NAMALWA (cell line): ENCODE data around the gene STAM.
"Not testable (repeated sequence)": the region's sequence is repeated elsewhere in the genome, so short reads cannot be mapped to it uniquely, and the experiment has no call there.

ENCODE experiments used
- DNase-seq: peaks from one replicate; pipeline ENCODE4 v3.0.0-alpha.2; 2015; ENCODE audit warnings: low spot score

STAM gene

DNA sequence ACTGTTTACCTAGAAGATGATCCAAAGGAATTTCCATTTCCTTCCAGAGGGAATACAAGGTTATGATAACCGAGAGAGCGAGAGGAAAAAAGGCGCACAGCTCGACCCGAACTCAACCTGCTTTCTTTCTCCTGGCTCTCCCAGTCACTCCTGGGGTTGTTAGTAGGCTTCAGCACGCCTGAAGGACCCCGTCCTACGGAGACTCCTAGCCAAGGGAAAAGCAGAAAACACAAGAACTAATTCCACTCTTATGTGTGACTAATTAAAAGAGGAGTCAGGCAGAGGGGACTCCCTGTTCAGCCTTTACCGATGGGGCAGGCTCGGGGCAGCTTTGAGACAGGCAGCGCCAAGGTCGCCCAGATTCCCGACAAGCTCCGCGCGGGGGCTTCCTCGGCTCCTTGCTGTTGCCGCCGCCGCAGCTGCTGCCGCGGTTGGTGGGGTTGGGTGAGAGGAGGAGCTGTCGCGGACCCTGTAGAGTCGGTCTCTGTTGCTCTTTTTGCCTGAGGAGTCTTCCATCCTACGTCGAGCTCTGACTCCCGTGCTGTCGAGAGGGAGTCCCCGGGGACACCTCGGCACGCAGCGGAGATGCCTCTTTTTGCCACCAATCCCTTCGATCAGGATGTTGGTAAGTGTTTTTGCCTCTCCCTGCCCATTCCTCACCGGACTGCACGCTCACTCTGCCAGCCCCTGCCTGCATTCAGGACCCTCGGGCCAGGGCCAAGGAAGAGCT lies at the start of gene STAM:
Gene STAM, plus strand, starts transcription at position 397 of the 730 bp plus-strand sequence. Its CDS starts 189 bp downstream, at position 586.
- peak; percentile 94 for DNase-seq

- no peak for DNase-seq
Observed at GRCh38 chr10:17597386-17597785, 46.6 kb upstream of the STAM start.

- DNase-seq = peak; percentile 15
Observed at GRCh38 chr10:17599089-17599488, 44.9 kb upstream of the STAM start.

- no peak for DNase-seq
Observed at GRCh38 chr10:17605936-17606335, 38.0 kb upstream of the STAM start.

GRCh38 chr10:17606547-17607040 lies 37.4 kb upstream of the STAM start:
- no peak for DNase-seq

DNA sequence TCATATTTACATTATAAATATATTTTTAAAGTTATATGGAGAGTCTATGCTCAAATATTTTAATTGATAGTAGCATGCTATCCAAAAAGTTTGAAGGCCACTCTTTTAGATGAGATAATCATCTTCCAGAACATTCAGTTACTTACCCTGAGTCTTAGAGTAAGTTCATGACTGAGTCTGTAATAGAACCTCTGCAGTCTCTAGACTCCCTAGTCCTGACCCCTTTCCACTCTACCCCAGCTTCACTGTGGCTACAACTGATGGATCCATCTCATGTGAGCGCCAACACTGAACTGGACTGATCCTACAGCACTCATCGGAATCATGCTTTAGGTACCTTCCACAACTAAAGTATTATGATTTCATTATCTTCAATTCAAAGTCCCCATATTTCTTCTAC lies 36.9 kb upstream of the STAM start:
- DNase-seq = no peak

GRCh38 chr10:17607603-17608332 lies 36.2 kb upstream of the STAM start:
- DNase-seq = peak; percentile 67

DNA sequence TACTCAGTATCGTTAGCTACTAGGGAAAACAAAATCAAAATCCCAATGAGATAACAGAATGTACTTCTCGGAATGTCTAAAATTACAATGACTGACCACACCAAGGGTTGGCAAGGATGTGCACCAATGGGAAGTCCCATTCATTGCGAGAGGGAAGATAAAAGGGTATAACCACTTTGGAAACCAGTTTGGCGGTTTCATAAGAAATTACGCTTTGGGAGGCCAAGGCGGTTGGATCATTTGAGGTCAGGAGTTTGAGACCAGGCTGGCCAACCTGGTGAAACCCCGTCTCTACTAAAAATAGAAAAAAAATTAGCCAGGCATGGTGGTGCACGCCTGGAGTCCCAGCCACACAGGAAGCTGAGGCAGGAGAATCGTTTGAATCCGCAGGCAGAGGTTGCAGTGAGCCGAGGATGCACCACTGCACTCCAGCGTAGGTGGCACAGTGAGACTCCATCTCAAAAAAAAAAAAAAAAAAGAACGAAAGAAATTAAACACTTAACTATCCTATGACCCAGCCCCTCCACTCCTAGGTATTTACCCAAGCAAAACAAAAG lies 34.4 kb upstream of the STAM start:
- no peak for DNase-seq

GRCh38 chr10:17616403-17617030 lies 27.4 kb upstream of the STAM start:
- DNase-seq = no peak

GRCh38 chr10:17617031-17617911 lies 26.7 kb upstream of the STAM start, which contains the start of gene HACD1:
TSS of gene HACD1 (minus strand) at chr10:17617374. CDS start at chr10:17617339, 35 bp downstream.
- no peak for DNase-seq

GRCh38 chr10:17622061-17622460 lies 21.9 kb upstream of the STAM start:
- no peak for DNase-seq

GRCh38 chr10:17624996-17625395 lies 19.0 kb upstream of the STAM start:
- DNase-seq = no peak

GRCh38 chr10:17626656-17627055 lies 17.3 kb upstream of the STAM start:
- DNase-seq = no peak

GRCh38 chr10:17632590-17632989 lies 11.4 kb upstream of the STAM start:
- DNase-seq = not testable (repeated sequence)

GRCh38 chr10:17633353-17633752 lies 10.6 kb upstream of the STAM start:
- DNase-seq = no peak

DNA sequence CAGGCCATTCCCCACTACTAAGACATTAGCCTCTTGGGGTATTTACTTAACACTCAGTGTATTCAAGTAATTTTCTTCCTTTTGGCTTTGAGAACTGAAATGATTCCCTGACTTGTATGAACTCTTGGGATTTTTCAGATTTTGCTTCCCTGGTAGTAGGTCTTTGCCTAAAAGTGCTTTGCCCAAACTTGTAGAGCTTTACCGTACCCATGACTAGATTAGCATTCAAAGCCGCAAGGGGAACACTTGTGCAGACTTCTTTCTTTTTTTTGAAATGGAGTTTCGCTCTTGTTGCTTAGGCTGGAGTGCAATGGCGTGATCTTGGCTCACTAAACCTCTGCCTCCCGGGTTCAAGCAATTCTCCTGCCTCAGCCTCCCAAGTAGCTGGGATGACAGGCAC lies 6.1 kb upstream of the STAM start:
- no peak for DNase-seq

DNA sequence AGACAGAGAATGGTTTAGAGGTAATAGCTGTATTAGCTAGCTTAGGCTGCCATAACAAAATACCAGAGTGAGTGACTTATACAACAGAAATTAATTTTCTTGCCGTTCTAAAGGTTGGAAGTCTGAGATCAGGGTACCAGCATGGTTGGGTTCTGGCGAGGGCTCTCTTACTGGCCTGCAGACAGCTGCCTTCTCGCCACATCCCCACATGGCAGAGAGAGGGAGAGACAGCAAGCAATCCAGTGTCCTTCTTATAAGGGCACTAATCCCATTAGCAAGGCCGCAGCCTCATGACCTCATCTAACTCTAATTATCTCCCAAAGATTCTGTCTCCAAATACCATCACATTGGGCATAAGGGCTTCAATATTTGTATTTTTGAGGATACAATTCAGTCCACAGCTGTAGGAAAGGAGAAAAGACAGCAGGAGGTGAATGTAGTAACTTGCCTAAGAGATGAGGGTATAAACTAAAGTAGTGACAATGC lies 3.6 kb upstream of the STAM start:
- DNase-seq = no peak

GRCh38 chr10:17643339-17643754 lies 604 bp upstream of the STAM start:
- no peak for DNase-seq

DNA sequence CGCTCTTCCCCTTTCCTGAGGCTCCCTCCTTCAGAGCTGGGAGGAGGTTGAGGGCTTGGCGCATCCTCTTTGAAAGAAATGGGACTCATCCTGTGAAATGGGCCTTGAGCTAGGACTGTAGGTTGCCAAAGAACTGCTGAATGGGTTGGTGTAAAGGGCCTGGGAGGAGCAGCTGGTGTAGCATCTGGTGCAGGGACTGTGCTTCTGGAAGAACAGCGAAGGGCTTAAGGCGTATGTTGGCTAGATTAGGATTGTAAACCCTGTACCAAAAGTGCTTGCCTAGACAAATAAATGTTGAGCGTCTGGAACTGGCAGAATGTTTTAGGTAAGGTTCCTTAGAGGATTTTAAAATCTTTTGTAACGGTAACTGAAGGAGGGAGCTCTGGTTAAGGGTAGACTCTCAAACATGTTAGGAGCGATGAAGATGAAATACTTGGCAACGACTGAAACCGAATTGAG lies 563 bp downstream of the STAM start:
- DNase-seq = no peak

DNA sequence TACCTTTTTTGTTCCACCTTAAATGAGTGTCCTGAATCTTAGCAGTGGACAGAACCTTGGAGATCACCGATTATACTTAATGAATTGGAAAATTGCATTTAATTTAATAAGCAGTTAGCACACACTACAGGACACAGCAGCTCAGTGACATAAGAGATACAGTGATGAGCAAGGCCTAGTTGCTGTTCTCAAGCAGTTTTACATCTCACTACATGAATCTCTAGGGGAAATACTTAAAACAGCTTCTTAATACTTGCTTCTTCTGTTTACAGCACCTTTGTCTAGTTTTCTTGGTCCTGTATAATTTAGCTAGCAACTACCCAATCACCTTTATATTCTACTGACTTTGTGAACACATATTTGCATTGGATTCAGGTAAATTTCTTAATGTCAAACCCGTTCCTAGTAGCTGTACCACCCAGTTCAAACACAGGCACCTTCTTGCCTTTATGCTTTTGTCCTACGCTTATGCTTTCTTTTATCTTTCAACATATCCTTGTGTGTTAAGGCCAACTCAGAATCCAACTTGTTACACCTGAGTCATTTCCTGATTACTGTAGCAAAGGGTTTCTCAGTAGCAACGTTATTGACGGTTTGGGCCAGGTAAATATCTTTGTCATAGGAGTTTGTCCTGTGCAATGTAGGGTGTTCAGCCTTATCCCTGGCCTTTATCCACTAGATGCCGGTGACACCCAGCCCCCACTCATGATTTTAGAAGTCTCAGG lies 1.8 kb downstream of the STAM start:
- no peak for DNase-seq
